ENCODE results near the gene PLK5.

- TF ChIP-seq CTCF (IDR thresholded peaks at IDR 0.05): no peak
- TF ChIP-seq POLR2A (IDR thresholded peaks at IDR 0.05): no peak
- TF ChIP-seq EP300 (IDR thresholded peaks at IDR 0.05): no peak
These were observed 47.5 kb downstream of the PLK5 start for GRCh38 chr19:1571358-1571757.

Data from gastroesophageal sphincter (tissue), 3 donors.